Liver (tissue), 9 donors: ENCODE data around the gene VPS37D. TPM values are rescaled to one million over a fixed set of nuclear protein-coding genes. Genes with fewer than 3 reads are reported as not detected.

Source experiments
- DNase-seq: peaks from one replicate; pipeline ENCODE4 v3.0.0-alpha.2; 2017; ENCODE audit warnings: low spot score
- H3K27ac ChIP-seq, 2 donors: one replicate each; pipeline ENCODE4 v1.7.0; 2013; ENCODE audit warnings: inconsistent platforms in 2 of 2, low read length in 2 of 2, control low read depth in 1 of 2, low read depth in 1 of 2, mild to moderate bottlenecking in 1 of 2
- H3K27me3 ChIP-seq, 4 donors: one replicate each; pipeline versions ENCODE4 v1.6.1 to v1.7.0; 2013; ENCODE audit warnings: low read length in 3 of 4, inconsistent platforms in 1 of 4, mild to moderate bottlenecking in 1 of 4, moderate library complexity in 1 of 4; ENCODE audit not compliant: control insufficient read depth in 4 of 4, insufficient read depth in 4 of 4
- H3K36me3 ChIP-seq, 4 donors: one replicate each; pipeline versions ENCODE4 v1.6.1 to v1.7.0; 2013; ENCODE audit warnings: low read length in 3 of 4, mild to moderate bottlenecking in 3 of 4, low read depth in 1 of 4, moderate library complexity in 1 of 4; ENCODE audit not compliant: control insufficient read depth in 4 of 4, insufficient read depth in 3 of 4
- H3K4me1 ChIP-seq, 4 donors: one replicate each; pipeline versions ENCODE4 v1.6.1 to v1.7.0; 2013; ENCODE audit warnings: low read length in 3 of 4, mild to moderate bottlenecking in 3 of 4, moderate library complexity in 1 of 4; ENCODE audit not compliant: control insufficient read depth in 4 of 4, insufficient read depth in 4 of 4
- H3K4me3 ChIP-seq, 3 donors: one replicate each; pipeline versions ENCODE4 v1.6.1 to v1.7.0; 2013; ENCODE audit warnings: low read length in 3 of 3, control low read depth in 1 of 3, low read depth in 1 of 3, mild to moderate bottlenecking in 1 of 3
- H3K9ac ChIP-seq, 2 donors: one replicate each; pipeline ENCODE4 v1.7.0; 2013; ENCODE audit warnings: low read length in 2 of 2, mild to moderate bottlenecking in 2 of 2, moderate library complexity in 2 of 2, control low read depth in 1 of 2, low read depth in 1 of 2
- H3K9me3 ChIP-seq, 4 donors: one replicate each; pipeline versions ENCODE4 v1.6.1 to v1.7.0; 2013; ENCODE audit warnings: low read length in 3 of 4; ENCODE audit not compliant: control insufficient read depth in 4 of 4
- ATF3 ChIP-seq: IDR thresholded peaks from 2 replicates; pipeline ENCODE4 v1.6.1; 2016; ENCODE audit warnings: antibody characterized with exemption
- CTCF ChIP-seq: fragments of 150-350 bp; IDR thresholded peaks from 2 replicates; pipeline ENCODE4 v1.5.1; 2017; ENCODE audit warnings: improper control_type of control experiment, low read depth, low read length; ENCODE audit not compliant: missing input control
- EGR1 ChIP-seq, 2 donors: IDR thresholded peaks; 2 replicates each; pipeline ENCODE4 v1.6.1; 2016 to 2018; ENCODE audit warnings: antibody characterized with exemption in 2 of 2, low read depth in 2 of 2
- FOXA1 ChIP-seq: IDR thresholded peaks from 2 replicates; pipeline ENCODE4 v1.6.1; 2016; ENCODE audit warnings: antibody characterized with exemption
- FOXA2 ChIP-seq: IDR thresholded peaks from 2 replicates; pipeline ENCODE4 v1.6.1; 2016; ENCODE audit warnings: antibody characterized with exemption
- GABPA ChIP-seq, 2 donors: IDR thresholded peaks in 1 of 2; conservative IDR thresholded peaks in 1 of 2; 2 replicates each; pipeline ENCODE4 v1.6.1; 2016; ENCODE audit warnings: antibody characterized with exemption in 2 of 2, mild to moderate bottlenecking in 1 of 2, moderate library complexity in 1 of 2
- HNF4A ChIP-seq, 2 donors: conservative IDR thresholded peaks; 2 replicates each; pipeline ENCODE4 v1.6.1; 2016; ENCODE audit warnings: antibody characterized with exemption in 2 of 2, mild to moderate bottlenecking in 2 of 2
- HNF4G ChIP-seq: IDR thresholded peaks from 2 replicates; pipeline ENCODE4 v1.6.1; 2016; ENCODE audit warnings: antibody characterized with exemption
- JUND ChIP-seq, 2 donors: IDR thresholded peaks; 2 replicates each; pipeline ENCODE4 v1.6.1; 2016; ENCODE audit warnings: antibody characterized with exemption in 2 of 2
- MAX ChIP-seq: IDR thresholded peaks from 2 replicates; pipeline ENCODE4 v1.6.1; 2016; ENCODE audit warnings: antibody characterized with exemption
- NR2F2 ChIP-seq: IDR thresholded peaks from 2 replicates; pipeline ENCODE4 v1.6.1; 2016; ENCODE audit warnings: antibody characterized with exemption
- RAD21 ChIP-seq, 2 donors: IDR thresholded peaks; 2 replicates each; pipeline ENCODE4 v1.6.1; 2016; ENCODE audit warnings: antibody characterized with exemption in 2 of 2, mild to moderate bottlenecking in 2 of 2
- REST ChIP-seq: IDR thresholded peaks from 2 replicates; pipeline ENCODE4 v1.6.1; 2016; ENCODE audit warnings: antibody characterized with exemption, mild to moderate bottlenecking
- RXRA ChIP-seq, 2 donors: IDR thresholded peaks; 2 replicates each; pipeline ENCODE4 v1.6.1; 2017 to 2018; ENCODE audit warnings: antibody characterized with exemption in 2 of 2, mild to moderate bottlenecking in 1 of 2
- SP1 ChIP-seq: IDR thresholded peaks from 2 replicates; pipeline ENCODE4 v1.6.1; 2018; ENCODE audit warnings: antibody characterized with exemption, mild to moderate bottlenecking
- TAF1 ChIP-seq: conservative IDR thresholded peaks from 2 replicates; pipeline ENCODE4 v1.6.1; 2016; ENCODE audit warnings: antibody characterized with exemption, mild to moderate bottlenecking
- YY1 ChIP-seq: IDR thresholded peaks from 2 replicates; pipeline ENCODE4 v1.6.1; 2016; ENCODE audit warnings: antibody characterized with exemption, mild to moderate bottlenecking
- ZBTB33 ChIP-seq: IDR thresholded peaks from 2 replicates; pipeline ENCODE4 v1.6.1; 2016; ENCODE audit warnings: antibody characterized with exemption
- WGBS: extraction: QIAGEN DNeasy Blood & Tissue Kit; methylation state at CpG from one replicate; pipeline ENCODE4 v1.1.7; 2013; 5-methylcytosine and 5-hydroxymethylcytosine counted together
- polyA plus RNA-seq, 2 donors: library from polyadenylated mRNA; stranded (reverse) in 1 of 2; unstranded in 1 of 2; fragments of 200-250 nt in 1 of 2; fragments of >200 nt in 1 of 2; fragmentation: Nextera tagmentation in 1 of 2; extraction: Ambion mirVana in 1 of 2; gene quantifications; one replicate each; pipeline versions ENCODE4 v1.2.1 to v1.2.3, GENCODE V29; 2013 to 2015
- total RNA-seq, 2 donors: library from RNA; depleted of rRNA; stranded (reverse); fragments of >200 nt; gene quantifications; one replicate each; pipeline ENCODE4 v1.2.3, GENCODE V29; 2014
- donor health status: healthy.
- donor health status: healthy.
- donor health status: healthy.
- donor health status: healthy.
- donor health status: healthy.

VPS37D gene
- total and polyA plus RNA-seq, 4 donors: 0.38 to 3.3 (median 1.3) TPM

- under 1% methylated on average over 62 of the region's 62 CpGs for WGBS
- H3K27me3 ChIP-seq: no peaks in the 10 kb centered on the region
Observed at GRCh38 chr7:73647725-73648592, 19.7 kb upstream of the VPS37D start.

More at GRCh38 chr7:73647725-73648592, 19.7 kb upstream of the VPS37D start:
- DNase-seq: peak; percentile 53
- no peaks in the 10 kb centered on the region for H3K9me3 ChIP-seq
- no peaks in the 10 kb centered on the region for H3K36me3 ChIP-seq
- TF ChIP-seq FOXA2 (no peak), CTCF (peak; percentile 45), YY1 (peak; percentile 71), REST (peak; percentile 40), ZBTB33 (no peak), RAD21 (IDR thresholded peaks at IDR 0.05) (peak; percentile 50 to 69), SP1 (peak; percentile 73), JUND (IDR thresholded peaks at IDR 0.05) (no peak), RXRA (IDR thresholded peaks at IDR 0.05) (peak; percentile 50 to 78), MAX (peak; percentile 16), HNF4G (peak; percentile 38), EGR1 (IDR thresholded peaks at IDR 0.05; ENCODE audit: low read depth in 2 of 2) (peak in 1 of 2 donors; percentile 12), GABPA (IDR thresholded peaks at IDR 0.05 in 1 of 2, conservative IDR thresholded peaks at IDR 0.05 in 1 of 2) (no peak), FOXA1 (no peak), TAF1 (no peak), ATF3 (no peak), NR2F2 (no peak), HNF4A (conservative IDR thresholded peaks at IDR 0.05) (peak; percentile 72 to 85)
- H3K4me3 ChIP-seq: peak overlapping the region; percentile 61 to 80 (median 67)
- peak overlapping the region in 1 of 2 donors; percentile 59 for H3K9ac ChIP-seq
- peak overlapping the region; percentile 44 to 56 for H3K27ac ChIP-seq
- H3K4me1 ChIP-seq: peaks cover 2 to 34% (median 24%) of the 10 kb centered on the region in 4 donors
